A673 (cell line): ENCODE data around the gene GPS1. TPM values are rescaled to one million over a fixed set of nuclear protein-coding genes. Genes with fewer than 3 reads are reported as not detected.

Experiments
- BruUV-seq: library from RNA; stranded (reverse); fragments of 400-500 nt; replicated peaks from 2 replicates; lab custom pipeline; 2021; lab: Mats Ljungman, UMichigan
- CTCF ChIA-PET: fragments of 300-600 bp; sonication (Branson Sonifier 250); formaldehyde crosslinking; loops from one replicate; lab custom pipeline; 2022; ENCODE audit warnings: antibody characterized with exemption; lab: Charles Lee
- POLR2A ChIA-PET: fragments of 300-600 bp; sonication (Branson Sonifier 250); formaldehyde crosslinking; loops from one replicate; lab custom pipeline; 2022; ENCODE audit warnings: antibody characterized with exemption; ENCODE audit not compliant: low non-redundant PET; lab: Charles Lee
- DNase-seq: peaks from one replicate; pipeline ENCODE4 v3.0.0-alpha.2; 2015; ENCODE audit warnings: low spot score
- H3K27ac ChIP-seq: fragments of 200-600 bp; sonication (generic); 2 replicates; pipeline ENCODE4 v1.5.1; 2016; ENCODE audit warnings: mixed run types, low read depth, mild to moderate bottlenecking, mixed read lengths, antibody characterized with exemption, low read length; ENCODE audit not compliant: poor library complexity, severe bottlenecking
- H3K27me3 ChIP-seq: fragments of 200-600 bp; sonication (generic); replicated peaks from 2 replicates; pipeline ENCODE4 v1.6.1; 2017; ENCODE audit warnings: mixed run types, low read depth, mild to moderate bottlenecking, mixed read lengths, antibody characterized with exemption, low read length; ENCODE audit not compliant: insufficient read depth, poor library complexity
- H3K36me3 ChIP-seq: fragments of 200-600 bp; sonication (generic); 2 replicates; pipeline ENCODE4 v1.6.1; 2016; ENCODE audit warnings: mixed run types, mild to moderate bottlenecking, mixed read lengths, antibody characterized with exemption, low read length; ENCODE audit not compliant: insufficient read depth, poor library complexity, severe bottlenecking
- H3K4me1 ChIP-seq: fragments of 200-600 bp; sonication (generic); 2 replicates; pipeline ENCODE4 v1.6.1; 2017; ENCODE audit warnings: mixed run types, mild to moderate bottlenecking, mixed read lengths, antibody characterized with exemption, low read length; ENCODE audit not compliant: insufficient read depth, poor library complexity, severe bottlenecking
- H3K4me3 ChIP-seq: fragments of 200-600 bp; sonication (generic); 2 replicates; pipeline ENCODE4 v1.5.1; 2016; ENCODE audit warnings: low read depth, mixed run types, mild to moderate bottlenecking, mixed read lengths, low read length; ENCODE audit not compliant: poor library complexity, severe bottlenecking
- H3K9me3 ChIP-seq: fragments of 200-600 bp; sonication (generic); 2 replicates; pipeline ENCODE4 v1.6.1; 2016; ENCODE audit warnings: mixed run types, low read depth, mild to moderate bottlenecking, mixed read lengths, antibody characterized with exemption, low read length; ENCODE audit not compliant: poor library complexity, severe bottlenecking
- EZH2 ChIP-seq: fragments of 200-600 bp; sonication (generic); IDR thresholded peaks from 2 replicates; pipeline ENCODE4 v1.6.1; 2017; ENCODE audit warnings: borderline replicate concordance, low read depth, mild to moderate bottlenecking, mixed read lengths, antibody characterized with exemption, low read length; ENCODE audit not compliant: poor library complexity, severe bottlenecking
- intact Hi-C: fragments of 100-400 bp; cut with micrococcal nuclease; formaldehyde crosslinking; loops from one replicate; pipeline ENCODE4 v1.10.0; 2022; ENCODE audit not compliant: unreplicated experiment
- total RNA-seq: library from RNA; stranded (reverse); gene quantifications from 2 replicates; pipeline ENCODE4 v1.2.3, GENCODE V29; 2021
- TF ChIP-seq, protein P1 (sequence below): fragments of 300-800, 200-600 bp; sonication (generic); conservative IDR thresholded peaks from 2 replicates; pipeline ENCODE4 v1.5.1; 2017; ENCODE audit warnings: low read depth, mild to moderate bottlenecking, antibody characterized with exemption, low read length, moderate library complexity, mixed read lengths

GPS1 gene
- total RNA-seq, 1 experiment from 2014 or later, result 162 TPM

- CTCF ChIA-PET, result no interaction called here
Observed at GRCh38 chr17:82073446-82073845, 21.7 kb downstream of the GPS1 start.

DNA sequence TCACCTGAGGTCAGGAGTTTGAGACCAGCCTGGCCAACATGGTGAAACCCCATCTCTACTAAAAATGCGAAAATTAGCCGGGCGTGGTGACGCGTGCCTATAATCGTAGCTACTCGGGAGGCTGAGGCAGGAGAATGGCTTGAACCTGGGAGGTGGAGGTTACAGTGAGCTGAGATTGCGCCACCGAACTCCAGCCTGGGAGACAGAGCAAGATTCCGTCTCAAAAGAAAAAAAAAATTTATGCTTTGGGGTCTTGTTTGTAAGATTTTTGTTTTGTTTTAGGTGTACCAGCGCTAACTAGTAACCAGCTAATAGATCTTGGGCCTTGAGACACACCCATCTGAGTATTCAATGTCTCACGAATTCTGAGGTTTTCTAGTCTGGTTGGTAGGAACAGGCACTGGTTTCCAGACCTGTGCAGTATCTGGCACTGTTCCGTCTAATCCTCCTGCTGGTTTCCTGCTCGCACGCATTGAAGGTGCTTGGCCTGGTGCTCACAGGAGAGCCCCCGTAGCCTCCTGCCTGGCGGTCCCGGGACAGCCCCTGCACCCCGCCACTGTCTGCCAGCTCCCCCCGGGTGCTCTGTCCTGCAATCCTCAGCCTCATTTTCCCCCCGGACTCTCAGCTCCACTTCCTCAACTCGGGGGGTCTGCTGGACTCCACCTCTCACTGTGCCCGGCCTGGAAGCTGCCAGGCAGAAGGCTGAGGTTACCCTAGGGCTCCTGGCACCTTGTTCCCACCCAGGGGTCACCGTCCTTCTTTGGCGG is 24.5 kb downstream of the GPS1 start:
- ChIA-PET POLR2A (interaction anchor here (0.6 to 1.3 kb wide), 2 partner anchors 10 to 194 kb away, joined by 3 to 13 read pairs; no protein-coding TSS in a partner anchor), CTCF (no interaction called here)
- TF ChIP-seq EZH2, result no peak
- TF ChIP-seq, protein P1, sequence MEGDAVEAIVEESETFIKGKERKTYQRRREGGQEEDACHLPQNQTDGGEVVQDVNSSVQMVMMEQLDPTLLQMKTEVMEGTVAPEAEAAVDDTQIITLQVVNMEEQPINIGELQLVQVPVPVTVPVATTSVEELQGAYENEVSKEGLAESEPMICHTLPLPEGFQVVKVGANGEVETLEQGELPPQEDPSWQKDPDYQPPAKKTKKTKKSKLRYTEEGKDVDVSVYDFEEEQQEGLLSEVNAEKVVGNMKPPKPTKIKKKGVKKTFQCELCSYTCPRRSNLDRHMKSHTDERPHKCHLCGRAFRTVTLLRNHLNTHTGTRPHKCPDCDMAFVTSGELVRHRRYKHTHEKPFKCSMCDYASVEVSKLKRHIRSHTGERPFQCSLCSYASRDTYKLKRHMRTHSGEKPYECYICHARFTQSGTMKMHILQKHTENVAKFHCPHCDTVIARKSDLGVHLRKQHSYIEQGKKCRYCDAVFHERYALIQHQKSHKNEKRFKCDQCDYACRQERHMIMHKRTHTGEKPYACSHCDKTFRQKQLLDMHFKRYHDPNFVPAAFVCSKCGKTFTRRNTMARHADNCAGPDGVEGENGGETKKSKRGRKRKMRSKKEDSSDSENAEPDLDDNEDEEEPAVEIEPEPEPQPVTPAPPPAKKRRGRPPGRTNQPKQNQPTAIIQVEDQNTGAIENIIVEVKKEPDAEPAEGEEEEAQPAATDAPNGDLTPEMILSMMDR, result no peak
- no peak overlapping the region for H3K4me3 ChIP-seq
- H3K36me3 ChIP-seq, result peaks cover 41% of the 10 kb centered on the region
- H3K4me1 ChIP-seq, result no peaks in the 10 kb centered on the region
- peak overlapping the region; percentile 42 for H3K27ac ChIP-seq
- H3K27me3 ChIP-seq, result no peaks in the 10 kb centered on the region
- intact Hi-C loops, result no loop called here
- H3K9me3 ChIP-seq, result no peaks in the 10 kb centered on the region
- DNase-seq, result no peak
- BruUV-seq, result no TSS peak

More at GRCh38 chr17:82073446-82073845, 21.7 kb downstream of the GPS1 start:
- BruUV-seq, result no TSS peak
- H3K4me3 ChIP-seq, result no peak overlapping the region
- H3K27ac ChIP-seq, result no peak overlapping the region
- intact Hi-C loops, result no loop called here
- POLR2A ChIA-PET, result no interaction called here
- TF ChIP-seq EZH2, result no peak
- TF ChIP-seq, protein P1, result no peak
- no peaks in the 10 kb centered on the region for H3K9me3 ChIP-seq
- peaks cover 15% of the 10 kb centered on the region for H3K36me3 ChIP-seq
- no peaks in the 10 kb centered on the region for H3K27me3 ChIP-seq
- no peaks in the 10 kb centered on the region for H3K4me1 ChIP-seq
- DNase-seq, result no peak

DNA sequence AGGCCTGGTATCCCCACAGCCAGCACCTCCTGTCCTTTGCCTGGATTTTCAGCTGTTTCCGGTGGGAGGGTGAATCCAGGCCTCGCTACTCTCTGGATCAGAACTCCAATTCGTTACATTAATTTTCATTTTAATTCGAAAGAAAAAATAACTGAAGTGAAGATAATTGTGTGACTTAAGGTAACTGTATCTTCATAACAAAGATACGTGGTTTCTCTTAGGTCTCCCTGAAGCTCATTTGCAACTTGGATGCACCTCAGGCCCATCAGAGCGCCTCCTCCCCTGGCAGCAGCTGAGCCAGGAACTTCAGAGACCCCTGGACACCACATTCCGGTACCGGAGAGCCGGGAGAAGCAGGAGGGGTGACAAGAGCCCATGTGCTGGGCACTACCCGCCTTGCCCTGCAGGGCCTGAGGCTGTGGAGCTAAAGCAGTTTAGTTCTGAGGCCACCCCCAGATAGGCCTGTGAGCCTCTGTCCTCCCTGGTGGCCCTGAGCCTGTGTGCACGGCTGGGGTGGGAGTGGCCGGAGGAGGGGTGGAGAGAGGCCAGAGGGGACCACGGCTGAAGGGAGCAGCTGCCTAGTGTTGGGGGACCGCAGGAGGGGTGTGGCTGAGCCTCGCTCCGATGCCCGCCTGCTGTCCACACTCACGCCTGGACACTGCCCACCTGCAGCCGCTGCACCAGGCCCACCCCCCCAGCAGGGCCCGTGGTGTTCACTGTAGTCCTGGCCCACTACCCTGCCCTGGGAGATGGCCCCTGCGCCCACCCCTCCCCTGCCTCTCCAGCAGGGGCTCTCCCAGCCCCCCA is 25.3 kb downstream of the GPS1 start:
- Histone ChIP-seq H3K4me1 (no peaks in the 10 kb centered on the region), H3K36me3 (peaks cover 47% of the 10 kb centered on the region), H3K4me3 (no peak overlapping the region), H3K27me3 (no peaks in the 10 kb centered on the region), H3K27ac (peak overlapping the region; percentile 42), H3K9me3 (no peaks in the 10 kb centered on the region)
- no peak for TF ChIP-seq EZH2
- TF ChIP-seq, protein P1, result no peak
- ChIA-PET CTCF (no interaction called here), POLR2A (interaction anchor here (1.3 kb wide), 1 partner anchor 10 kb away, joined by 3 read pairs; no protein-coding TSS in a partner anchor)
- BruUV-seq, result no TSS peak
- DNase-seq, result no peak
- intact Hi-C loops, result no loop called here
